GM19193 (cell line): Measurements from ENCODE around the gene PRXL2B.

Source experiments
- POLR2A ChIP-seq: IDR thresholded peaks from 4 replicates; pipeline ENCODE4 v1.6.1; 2011; ENCODE audit not compliant: insufficient read depth, insufficient read length; ENCODE audit errors: extremely low read depth

The PRXL2B gene

GRCh38 chr1:2610036-2610959, 23.7 kb downstream of the PRXL2B start:
- TF ChIP-seq POLR2A = no peak

GRCh38 chr1:2611031-2611501, 24.5 kb downstream of the PRXL2B start:
- TF ChIP-seq POLR2A = no peak

GRCh38 chr1:2611621-2612437, 25.3 kb downstream of the PRXL2B start:
- TF ChIP-seq POLR2A = no peak

GRCh38 chr1:2612591-2613365, 26.2 kb downstream of the PRXL2B start:
- no peak for TF ChIP-seq POLR2A

GRCh38 chr1:2614145-2614544, 27.6 kb downstream of the PRXL2B start:
- TF ChIP-seq POLR2A = no peak

- TF ChIP-seq POLR2A = no peak
Observed at GRCh38 chr1:2617971-2618470, 31.4 kb downstream of the PRXL2B start.

- TF ChIP-seq POLR2A = no peak
Observed at GRCh38 chr1:2623571-2624337, 37.2 kb downstream of the PRXL2B start.

GRCh38 chr1:2624735-2625300, 38.2 kb downstream of the PRXL2B start:
- TF ChIP-seq POLR2A = no peak

- TF ChIP-seq POLR2A = no peak
Observed at GRCh38 chr1:2625311-2625710, 38.7 kb downstream of the PRXL2B start.

- no peak for TF ChIP-seq POLR2A
Observed at GRCh38 chr1:2627746-2628145, 41.2 kb downstream of the PRXL2B start.

- TF ChIP-seq POLR2A = no peak
Observed at GRCh38 chr1:2628191-2628932, 41.8 kb downstream of the PRXL2B start.

- TF ChIP-seq POLR2A = no peak
Observed at GRCh38 chr1:2628933-2629626, 42.5 kb downstream of the PRXL2B start.
